LNCAP (cell line): ENCODE data around the gene KCNT2.

Source experiments
- TF ChIP-seq, protein P1 (sequence below): fragments of 450-650 bp; IDR thresholded peaks from 2 replicates; pipeline ENCODE4 v1.5.1; 2017; ENCODE audit warnings: mild to moderate bottlenecking

The KCNT2 gene

DNA sequence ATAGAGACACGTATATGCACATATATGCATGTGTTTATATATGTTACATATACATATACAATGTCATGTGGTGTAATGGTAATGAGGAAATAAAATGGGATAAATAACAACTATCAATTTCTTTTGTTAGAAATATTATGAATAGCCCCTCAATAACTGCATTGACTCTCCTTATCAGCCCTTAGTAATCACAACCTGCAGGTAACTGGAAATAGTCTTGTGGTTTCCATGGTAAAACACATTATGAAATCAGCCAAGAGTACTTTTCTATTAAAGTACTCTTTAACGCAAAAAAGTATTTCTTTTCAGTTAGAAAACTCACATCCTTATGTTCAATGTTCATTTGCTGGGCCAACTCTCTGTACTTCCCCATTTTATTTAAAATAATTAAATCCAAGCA lies 105.8 kb downstream of the KCNT2 start:
- TF ChIP-seq, protein P1, sequence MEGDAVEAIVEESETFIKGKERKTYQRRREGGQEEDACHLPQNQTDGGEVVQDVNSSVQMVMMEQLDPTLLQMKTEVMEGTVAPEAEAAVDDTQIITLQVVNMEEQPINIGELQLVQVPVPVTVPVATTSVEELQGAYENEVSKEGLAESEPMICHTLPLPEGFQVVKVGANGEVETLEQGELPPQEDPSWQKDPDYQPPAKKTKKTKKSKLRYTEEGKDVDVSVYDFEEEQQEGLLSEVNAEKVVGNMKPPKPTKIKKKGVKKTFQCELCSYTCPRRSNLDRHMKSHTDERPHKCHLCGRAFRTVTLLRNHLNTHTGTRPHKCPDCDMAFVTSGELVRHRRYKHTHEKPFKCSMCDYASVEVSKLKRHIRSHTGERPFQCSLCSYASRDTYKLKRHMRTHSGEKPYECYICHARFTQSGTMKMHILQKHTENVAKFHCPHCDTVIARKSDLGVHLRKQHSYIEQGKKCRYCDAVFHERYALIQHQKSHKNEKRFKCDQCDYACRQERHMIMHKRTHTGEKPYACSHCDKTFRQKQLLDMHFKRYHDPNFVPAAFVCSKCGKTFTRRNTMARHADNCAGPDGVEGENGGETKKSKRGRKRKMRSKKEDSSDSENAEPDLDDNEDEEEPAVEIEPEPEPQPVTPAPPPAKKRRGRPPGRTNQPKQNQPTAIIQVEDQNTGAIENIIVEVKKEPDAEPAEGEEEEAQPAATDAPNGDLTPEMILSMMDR = no peak

- TF ChIP-seq, protein P1 = no peak
These were observed 106.3 kb downstream of the KCNT2 start for GRCh38 chr1:196501760-196502428.

DNA sequence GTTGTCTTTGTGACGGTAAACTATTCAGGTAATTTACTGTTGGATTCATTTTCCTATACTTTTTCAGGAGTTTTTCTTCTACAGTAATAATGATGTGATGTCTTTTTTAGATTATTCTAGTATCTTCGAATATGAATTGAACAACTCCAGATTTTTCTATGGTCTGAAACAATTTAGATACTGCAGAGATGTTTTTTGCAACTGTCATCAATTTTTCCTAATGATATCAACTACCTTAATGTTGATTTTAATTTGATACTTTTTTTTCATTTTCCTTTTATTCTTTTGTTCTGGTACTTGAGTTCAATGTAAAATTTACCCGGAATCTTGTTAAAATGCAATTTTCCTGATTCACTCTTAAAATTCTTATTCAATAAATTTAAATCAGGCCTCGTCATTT lies 110.4 kb downstream of the KCNT2 start:
- TF ChIP-seq, protein P1 = no peak

GRCh38 chr1:196494766-196495165 lies 113.5 kb downstream of the KCNT2 start:
- TF ChIP-seq, protein P1 = no peak

DNA sequence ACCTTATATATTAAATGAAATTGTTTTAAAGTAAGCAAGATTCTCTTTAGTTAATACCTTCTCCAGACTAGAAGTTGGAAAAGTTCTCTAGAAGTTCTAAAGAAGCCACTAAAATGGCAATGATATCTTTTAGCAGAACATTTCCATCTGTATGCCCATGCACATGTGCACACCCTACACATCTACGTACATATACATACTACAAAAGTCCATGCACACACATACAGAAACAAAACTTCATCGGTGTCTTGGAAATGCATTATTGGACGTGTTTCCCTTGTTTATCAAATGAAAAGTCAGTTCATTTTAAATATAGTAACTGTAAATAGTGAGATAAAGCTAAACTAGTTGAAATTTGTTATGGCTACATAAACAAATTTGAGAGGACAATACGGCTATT lies 114.4 kb downstream of the KCNT2 start:
- TF ChIP-seq, protein P1 = no peak

GRCh38 chr1:196488579-196488978 lies 119.7 kb downstream of the KCNT2 start:
- TF ChIP-seq, protein P1 = no peak

DNA sequence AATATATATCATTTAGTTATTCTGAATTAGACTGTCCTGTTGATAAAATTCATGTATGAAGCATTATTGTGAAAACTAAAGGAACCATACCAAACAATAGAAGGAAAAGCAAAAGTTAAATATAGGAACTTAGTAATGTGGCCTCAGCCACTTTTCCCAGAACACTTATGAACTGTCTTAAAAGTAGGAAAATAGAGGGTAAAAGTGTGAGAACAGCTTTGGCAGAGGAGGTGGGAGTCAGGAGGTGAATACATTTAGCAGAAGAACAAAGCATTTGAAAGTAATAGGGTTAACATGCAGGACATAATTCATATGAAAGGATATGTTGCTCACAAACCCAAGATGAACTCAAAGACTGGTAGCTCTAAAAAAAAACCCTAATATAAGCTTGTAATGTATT lies 121.9 kb downstream of the KCNT2 start:
- TF ChIP-seq, protein P1 = no peak

DNA sequence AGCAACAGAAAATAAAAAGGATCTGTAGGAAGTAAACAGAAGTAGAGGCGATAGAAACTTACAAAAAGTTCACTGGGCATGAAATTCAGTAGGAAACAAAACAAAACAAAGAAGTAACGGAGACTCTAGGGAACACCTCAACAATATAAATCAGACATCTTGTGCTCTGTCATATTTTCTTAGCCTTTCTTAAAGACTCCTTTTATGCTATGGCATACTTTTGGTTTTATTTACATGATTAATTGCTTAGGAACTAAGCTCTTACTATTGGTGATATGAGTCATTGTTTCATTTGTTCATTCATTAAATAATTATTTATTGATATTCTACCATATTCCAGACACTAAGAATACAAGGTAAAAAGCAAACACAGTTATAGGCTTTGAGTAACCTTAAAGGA lies 126.6 kb downstream of the KCNT2 start:
- TF ChIP-seq, protein P1 = no peak
